Measurements from ENCODE around the gene KLKB1.

The KLKB1 gene

DNA sequence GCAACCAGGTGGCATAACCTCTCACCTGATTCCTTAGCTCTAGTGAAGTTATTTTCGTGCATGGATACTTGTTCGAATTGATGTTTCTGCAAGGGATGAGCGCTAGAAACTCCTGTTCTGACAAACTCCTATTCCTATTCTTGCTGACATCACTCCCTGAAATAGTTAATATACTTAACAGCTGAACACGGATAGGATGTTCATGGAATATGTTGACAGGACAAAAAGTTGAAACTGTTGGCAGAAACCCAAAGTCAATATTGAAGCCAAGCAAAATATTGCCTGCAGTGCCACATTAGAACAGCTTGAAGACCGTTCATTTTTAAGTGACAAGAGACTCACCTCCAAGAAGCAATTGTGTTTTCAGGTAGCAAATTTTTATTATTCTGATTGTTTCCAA is at the start of gene KLKB1:
Gene KLKB1, plus strand, starts transcription at position 287 of the 400 bp plus-strand sequence. CDS start 689 bp downstream, outside the sequence.
- no peak for TF ChIP-seq CSDC2 (CRISPR knock-in tag; IDR thresholded peaks at IDR 0.05)
- no peak for TF ChIP-seq ZNF565 (CRISPR knock-in tag; conservative IDR thresholded peaks at IDR 0.05; ENCODE audit: low read depth)
- no peak for TF ChIP-seq TOX (CRISPR knock-in tag; IDR thresholded peaks at IDR 0.05; ENCODE audit: borderline replicate concordance)
- TF ChIP-seq, protein P1, sequence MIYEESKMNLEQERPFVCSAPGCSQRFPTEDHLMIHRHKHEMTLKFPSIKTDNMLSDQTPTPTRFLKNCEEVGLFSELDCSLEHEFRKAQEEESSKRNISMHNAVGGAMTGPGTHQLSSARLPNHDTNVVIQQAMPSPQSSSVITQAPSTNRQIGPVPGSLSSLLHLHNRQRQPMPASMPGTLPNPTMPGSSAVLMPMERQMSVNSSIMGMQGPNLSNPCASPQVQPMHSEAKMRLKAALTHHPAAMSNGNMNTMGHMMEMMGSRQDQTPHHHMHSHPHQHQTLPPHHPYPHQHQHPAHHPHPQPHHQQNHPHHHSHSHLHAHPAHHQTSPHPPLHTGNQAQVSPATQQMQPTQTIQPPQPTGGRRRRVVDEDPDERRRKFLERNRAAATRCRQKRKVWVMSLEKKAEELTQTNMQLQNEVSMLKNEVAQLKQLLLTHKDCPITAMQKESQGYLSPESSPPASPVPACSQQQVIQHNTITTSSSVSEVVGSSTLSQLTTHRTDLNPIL (CRISPR knock-in tag; IDR thresholded peaks at IDR 0.05; ENCODE audit: low read depth), result no peak
- TF ChIP-seq, protein P2, sequence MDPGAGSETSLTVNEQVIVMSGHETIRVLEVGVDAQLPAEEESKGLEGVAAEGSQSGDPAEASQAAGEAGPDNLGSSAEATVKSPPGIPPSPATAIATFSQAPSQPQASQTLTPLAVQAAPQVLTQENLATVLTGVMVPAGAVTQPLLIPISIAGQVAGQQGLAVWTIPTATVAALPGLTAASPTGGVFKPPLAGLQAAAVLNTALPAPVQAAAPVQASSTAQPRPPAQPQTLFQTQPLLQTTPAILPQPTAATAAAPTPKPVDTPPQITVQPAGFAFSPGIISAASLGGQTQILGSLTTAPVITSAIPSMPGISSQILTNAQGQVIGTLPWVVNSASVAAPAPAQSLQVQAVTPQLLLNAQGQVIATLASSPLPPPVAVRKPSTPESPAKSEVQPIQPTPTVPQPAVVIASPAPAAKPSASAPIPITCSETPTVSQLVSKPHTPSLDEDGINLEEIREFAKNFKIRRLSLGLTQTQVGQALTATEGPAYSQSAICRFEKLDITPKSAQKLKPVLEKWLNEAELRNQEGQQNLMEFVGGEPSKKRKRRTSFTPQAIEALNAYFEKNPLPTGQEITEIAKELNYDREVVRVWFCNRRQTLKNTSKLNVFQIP (CRISPR knock-in tag; IDR thresholded peaks at IDR 0.05; ENCODE audit: borderline replicate concordance, low read depth), result no peak
- no peak for TF ChIP-seq GLIS3 (CRISPR knock-in tag; IDR thresholded peaks at IDR 0.05)
- TF ChIP-seq ZNF8 (CRISPR knock-in tag; IDR thresholded peaks at IDR 0.05), result no peak
- TF ChIP-seq ISL1 (CRISPR knock-in tag; IDR thresholded peaks at IDR 0.05), result no peak
- TF ChIP-seq ESRRG (CRISPR knock-in tag; IDR thresholded peaks at IDR 0.05), result no peak
- TF ChIP-seq, protein P3, sequence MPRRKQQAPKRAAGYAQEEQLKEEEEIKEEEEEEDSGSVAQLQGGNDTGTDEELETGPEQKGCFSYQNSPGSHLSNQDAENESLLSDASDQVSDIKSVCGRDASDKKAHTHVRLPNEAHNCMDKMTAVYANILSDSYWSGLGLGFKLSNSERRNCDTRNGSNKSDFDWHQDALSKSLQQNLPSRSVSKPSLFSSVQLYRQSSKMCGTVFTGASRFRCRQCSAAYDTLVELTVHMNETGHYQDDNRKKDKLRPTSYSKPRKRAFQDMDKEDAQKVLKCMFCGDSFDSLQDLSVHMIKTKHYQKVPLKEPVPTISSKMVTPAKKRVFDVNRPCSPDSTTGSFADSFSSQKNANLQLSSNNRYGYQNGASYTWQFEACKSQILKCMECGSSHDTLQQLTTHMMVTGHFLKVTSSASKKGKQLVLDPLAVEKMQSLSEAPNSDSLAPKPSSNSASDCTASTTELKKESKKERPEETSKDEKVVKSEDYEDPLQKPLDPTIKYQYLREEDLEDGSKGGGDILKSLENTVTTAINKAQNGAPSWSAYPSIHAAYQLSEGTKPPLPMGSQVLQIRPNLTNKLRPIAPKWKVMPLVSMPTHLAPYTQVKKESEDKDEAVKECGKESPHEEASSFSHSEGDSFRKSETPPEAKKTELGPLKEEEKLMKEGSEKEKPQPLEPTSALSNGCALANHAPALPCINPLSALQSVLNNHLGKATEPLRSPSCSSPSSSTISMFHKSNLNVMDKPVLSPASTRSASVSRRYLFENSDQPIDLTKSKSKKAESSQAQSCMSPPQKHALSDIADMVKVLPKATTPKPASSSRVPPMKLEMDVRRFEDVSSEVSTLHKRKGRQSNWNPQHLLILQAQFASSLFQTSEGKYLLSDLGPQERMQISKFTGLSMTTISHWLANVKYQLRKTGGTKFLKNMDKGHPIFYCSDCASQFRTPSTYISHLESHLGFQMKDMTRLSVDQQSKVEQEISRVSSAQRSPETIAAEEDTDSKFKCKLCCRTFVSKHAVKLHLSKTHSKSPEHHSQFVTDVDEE (CRISPR knock-in tag; IDR thresholded peaks at IDR 0.05), result no peak
- no peak for TF ChIP-seq BACH2 (CRISPR knock-in tag; IDR thresholded peaks at IDR 0.05; ENCODE audit: borderline replicate concordance)
- TF ChIP-seq, protein P4, sequence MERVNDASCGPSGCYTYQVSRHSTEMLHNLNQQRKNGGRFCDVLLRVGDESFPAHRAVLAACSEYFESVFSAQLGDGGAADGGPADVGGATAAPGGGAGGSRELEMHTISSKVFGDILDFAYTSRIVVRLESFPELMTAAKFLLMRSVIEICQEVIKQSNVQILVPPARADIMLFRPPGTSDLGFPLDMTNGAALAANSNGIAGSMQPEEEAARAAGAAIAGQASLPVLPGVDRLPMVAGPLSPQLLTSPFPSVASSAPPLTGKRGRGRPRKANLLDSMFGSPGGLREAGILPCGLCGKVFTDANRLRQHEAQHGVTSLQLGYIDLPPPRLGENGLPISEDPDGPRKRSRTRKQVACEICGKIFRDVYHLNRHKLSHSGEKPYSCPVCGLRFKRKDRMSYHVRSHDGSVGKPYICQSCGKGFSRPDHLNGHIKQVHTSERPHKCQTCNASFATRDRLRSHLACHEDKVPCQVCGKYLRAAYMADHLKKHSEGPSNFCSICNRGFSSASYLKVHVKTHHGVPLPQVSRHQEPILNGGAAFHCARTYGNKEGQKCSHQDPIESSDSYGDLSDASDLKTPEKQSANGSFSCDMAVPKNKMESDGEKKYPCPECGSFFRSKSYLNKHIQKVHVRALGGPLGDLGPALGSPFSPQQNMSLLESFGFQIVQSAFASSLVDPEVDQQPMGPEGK (CRISPR knock-in tag; IDR thresholded peaks at IDR 0.05; ENCODE audit: borderline replicate concordance), result no peak
- no peak for TF ChIP-seq PPARA (CRISPR knock-in tag; IDR thresholded peaks at IDR 0.05; ENCODE audit: borderline replicate concordance)
- TF ChIP-seq ZC3H10 (CRISPR knock-in tag; IDR thresholded peaks at IDR 0.05), result no peak
- no peak for TF ChIP-seq ZNF70 (CRISPR knock-in tag; IDR thresholded peaks at IDR 0.05)
- no peak for TF ChIP-seq TCF4 (CRISPR knock-in tag; IDR thresholded peaks at IDR 0.05; ENCODE audit: borderline replicate concordance)
- TF ChIP-seq OSR1 (CRISPR knock-in tag; IDR thresholded peaks at IDR 0.05), result no peak
- no peak for TF ChIP-seq ZFP3 (CRISPR knock-in tag; IDR thresholded peaks at IDR 0.05)
- no peak for TF ChIP-seq ARNTL (CRISPR knock-in tag; IDR thresholded peaks at IDR 0.05; ENCODE audit: borderline replicate concordance, low read depth)
- TF ChIP-seq ZFP30 (CRISPR knock-in tag; IDR thresholded peaks at IDR 0.05), result no peak
- ATAC-seq, result no peak

DNA sequence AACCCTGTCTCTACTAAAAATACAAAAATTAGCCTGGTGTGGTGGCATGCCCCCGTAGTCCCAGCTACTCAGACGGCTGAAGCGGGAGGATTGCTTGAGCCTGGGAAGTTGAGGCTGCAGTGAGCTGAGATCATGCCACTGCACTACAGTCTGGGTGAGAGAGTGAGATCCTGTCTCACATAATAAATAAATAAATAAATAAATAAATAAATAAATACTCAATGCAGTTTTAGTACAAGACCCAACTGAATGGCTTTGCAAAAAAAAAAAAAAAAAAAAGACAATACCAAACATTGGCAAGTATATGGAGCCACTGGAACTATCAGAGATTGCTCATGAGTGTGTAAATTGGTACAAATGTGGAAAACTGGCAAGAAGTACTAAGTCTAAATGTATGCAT is 39.2 kb upstream of the KLKB1 start:
- TF ChIP-seq ZNF8 (CRISPR knock-in tag; IDR thresholded peaks at IDR 0.05) (no peak), CSDC2 (CRISPR knock-in tag; IDR thresholded peaks at IDR 0.05) (no peak), ZNF565 (CRISPR knock-in tag; conservative IDR thresholded peaks at IDR 0.05; ENCODE audit: low read depth) (no peak), ARNTL (CRISPR knock-in tag; IDR thresholded peaks at IDR 0.05; ENCODE audit: borderline replicate concordance, low read depth) (no peak), GLIS3 (CRISPR knock-in tag; IDR thresholded peaks at IDR 0.05) (no peak), PPARA (CRISPR knock-in tag; IDR thresholded peaks at IDR 0.05; ENCODE audit: borderline replicate concordance) (no peak), TOX (CRISPR knock-in tag; IDR thresholded peaks at IDR 0.05; ENCODE audit: borderline replicate concordance) (no peak), SNAI2 (CRISPR knock-in tag; IDR thresholded peaks at IDR 0.05) (no peak), BACH2 (CRISPR knock-in tag; IDR thresholded peaks at IDR 0.05; ENCODE audit: borderline replicate concordance) (no peak), ESRRG (CRISPR knock-in tag; IDR thresholded peaks at IDR 0.05) (no peak), ZFP30 (CRISPR knock-in tag; IDR thresholded peaks at IDR 0.05) (no peak), ZNF70 (CRISPR knock-in tag; IDR thresholded peaks at IDR 0.05) (no peak), TCF4 (CRISPR knock-in tag; IDR thresholded peaks at IDR 0.05; ENCODE audit: borderline replicate concordance) (no peak)
- TF ChIP-seq, protein P3 (CRISPR knock-in tag; IDR thresholded peaks at IDR 0.05), result no peak
- TF ChIP-seq, protein P5, sequence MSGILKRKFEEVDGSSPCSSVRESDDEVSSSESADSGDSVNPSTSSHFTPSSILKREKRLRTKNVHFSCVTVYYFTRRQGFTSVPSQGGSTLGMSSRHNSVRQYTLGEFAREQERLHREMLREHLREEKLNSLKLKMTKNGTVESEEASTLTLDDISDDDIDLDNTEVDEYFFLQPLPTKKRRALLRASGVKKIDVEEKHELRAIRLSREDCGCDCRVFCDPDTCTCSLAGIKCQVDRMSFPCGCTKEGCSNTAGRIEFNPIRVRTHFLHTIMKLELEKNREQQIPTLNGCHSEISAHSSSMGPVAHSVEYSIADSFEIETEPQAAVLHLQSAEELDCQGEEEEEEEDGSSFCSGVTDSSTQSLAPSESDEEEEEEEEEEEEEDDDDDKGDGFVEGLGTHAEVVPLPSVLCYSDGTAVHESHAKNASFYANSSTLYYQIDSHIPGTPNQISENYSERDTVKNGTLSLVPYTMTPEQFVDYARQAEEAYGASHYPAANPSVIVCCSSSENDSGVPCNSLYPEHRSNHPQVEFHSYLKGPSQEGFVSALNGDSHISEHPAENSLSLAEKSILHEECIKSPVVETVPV (CRISPR knock-in tag; IDR thresholded peaks at IDR 0.05), result no peak
- TF ChIP-seq, protein P1 (CRISPR knock-in tag; IDR thresholded peaks at IDR 0.05; ENCODE audit: low read depth), result no peak
- TF ChIP-seq, protein P4 (CRISPR knock-in tag; IDR thresholded peaks at IDR 0.05; ENCODE audit: borderline replicate concordance), result no peak
- no peak for ATAC-seq
